GM18868 (cell line): ENCODE results near the gene TMEM59L.

Source experiments
- ATAC-seq: cut with Tn5 transposase; IDR thresholded peaks from one replicate; pipeline ENCODE4 v1.9.1; 2021; ENCODE audit warnings: mild to moderate bottlenecking, moderate library complexity; ENCODE audit not compliant: unreplicated experiment

TMEM59L gene

GRCh38 chr19:18608102-18608804, 4.4 kb upstream of the TMEM59L start:
- no peak for ATAC-seq

GRCh38 chr19:18608805-18609716, 3.6 kb upstream of the TMEM59L start:
- no peak for ATAC-seq

GRCh38 chr19:18609717-18610051, 3.0 kb upstream of the TMEM59L start:
- ATAC-seq: no peak

- ATAC-seq: no peak
Observed at GRCh38 chr19:18610245-18610555, 2.5 kb upstream of the TMEM59L start.

GRCh38 chr19:18610556-18611326, 1.9 kb upstream of the TMEM59L start:
- ATAC-seq: no peak

GRCh38 chr19:18611327-18612050, 1.2 kb upstream of the TMEM59L start:
- no peak for ATAC-seq

GRCh38 chr19:18612051-18612771, 459 bp upstream of the TMEM59L start:
- ATAC-seq: no peak

- ATAC-seq: no peak
Observed at GRCh38 chr19:18613589-18614234, 1.0 kb downstream of the TMEM59L start.

- no peak for ATAC-seq
Observed at GRCh38 chr19:18616023-18616422, 3.4 kb downstream of the TMEM59L start.

- no peak for ATAC-seq
Observed at GRCh38 chr19:18617562-18617961, 4.9 kb downstream of the TMEM59L start.

GRCh38 chr19:18618236-18618635, 5.6 kb downstream of the TMEM59L start:
- no peak for ATAC-seq

- ATAC-seq: no peak
Observed at GRCh38 chr19:18620311-18620710, 7.6 kb downstream of the TMEM59L start.

GRCh38 chr19:18620902-18621301, 8.2 kb downstream of the TMEM59L start:
- no peak for ATAC-seq

- ATAC-seq: no peak
Observed at GRCh38 chr19:18626906-18627305, 14.2 kb downstream of the TMEM59L start.

- no peak for ATAC-seq
Observed at GRCh38 chr19:18629166-18630088, 16.8 kb downstream of the TMEM59L start.

- no peak for ATAC-seq
Observed at GRCh38 chr19:18633321-18633720, 20.7 kb downstream of the TMEM59L start.

GRCh38 chr19:18634612-18635297, 22.1 kb downstream of the TMEM59L start:
- ATAC-seq: no peak

- no peak for ATAC-seq
Observed at GRCh38 chr19:18635831-18636182, 23.1 kb downstream of the TMEM59L start.
